GM21423 (cell line): ENCODE data around the gene FBN1.

ENCODE experiments used
- ATAC-seq: cut with Tn5 transposase; IDR thresholded peaks from one replicate; pipeline ENCODE4 v1.9.1; 2021; ENCODE audit warnings: mild to moderate bottlenecking, moderate library complexity; ENCODE audit not compliant: unreplicated experiment

Gene FBN1

GRCh38 chr15:48558226-48558625 is 87.3 kb downstream of the FBN1 start:
- ATAC-seq: no peak

- no peak for ATAC-seq
Measured at GRCh38 chr15:48557335-48557734, 88.2 kb downstream of the FBN1 start.

- ATAC-seq: no peak
Measured at GRCh38 chr15:48556159-48556897, 89.2 kb downstream of the FBN1 start.

- no peak for ATAC-seq
Measured at GRCh38 chr15:48555241-48555881, 90.1 kb downstream of the FBN1 start.

- ATAC-seq: no peak
Measured at GRCh38 chr15:48554112-48554511, 91.4 kb downstream of the FBN1 start.

- no peak for ATAC-seq
Measured at GRCh38 chr15:48553559-48553958, 92.0 kb downstream of the FBN1 start.

- ATAC-seq: no peak
Measured at GRCh38 chr15:48550822-48551525, 94.5 kb downstream of the FBN1 start.

- no peak for ATAC-seq
Measured at GRCh38 chr15:48548455-48548854, 97.1 kb downstream of the FBN1 start.

GRCh38 chr15:48547286-48547685 is 98.2 kb downstream of the FBN1 start:
- no peak for ATAC-seq

- ATAC-seq: no peak
Measured at GRCh38 chr15:48546296-48546695, 99.2 kb downstream of the FBN1 start.

GRCh38 chr15:48544778-48545177 is 100.7 kb downstream of the FBN1 start:
- ATAC-seq: no peak

GRCh38 chr15:48541341-48542278 is 103.9 kb downstream of the FBN1 start:
- peak; percentile 95 for ATAC-seq

- ATAC-seq: no peak
Measured at GRCh38 chr15:48540756-48541155, 104.8 kb downstream of the FBN1 start.

GRCh38 chr15:48538941-48539340 is 106.6 kb downstream of the FBN1 start:
- ATAC-seq: no peak

- no peak for ATAC-seq
Measured at GRCh38 chr15:48537271-48538113, 108.0 kb downstream of the FBN1 start.

- ATAC-seq: no peak
Measured at GRCh38 chr15:48536681-48537091, 108.8 kb downstream of the FBN1 start.

GRCh38 chr15:48533982-48534381 is 111.5 kb downstream of the FBN1 start:
- ATAC-seq: no peak

- no peak for ATAC-seq
Measured at GRCh38 chr15:48532946-48533345, 112.6 kb downstream of the FBN1 start.

- no peak for ATAC-seq
Measured at GRCh38 chr15:48530528-48530927, 115.0 kb downstream of the FBN1 start.

- no peak for ATAC-seq
Measured at GRCh38 chr15:48528921-48529320, 116.6 kb downstream of the FBN1 start.
